HG03457 (cell line): ENCODE results near the gene POLR2H.

Source experiments
- ATAC-seq: cut with Tn5 transposase; IDR thresholded peaks from one replicate; pipeline ENCODE4 v1.9.1; 2021; ENCODE audit warnings: moderate number of reproducible peaks; ENCODE audit not compliant: unreplicated experiment

POLR2H gene

DNA sequence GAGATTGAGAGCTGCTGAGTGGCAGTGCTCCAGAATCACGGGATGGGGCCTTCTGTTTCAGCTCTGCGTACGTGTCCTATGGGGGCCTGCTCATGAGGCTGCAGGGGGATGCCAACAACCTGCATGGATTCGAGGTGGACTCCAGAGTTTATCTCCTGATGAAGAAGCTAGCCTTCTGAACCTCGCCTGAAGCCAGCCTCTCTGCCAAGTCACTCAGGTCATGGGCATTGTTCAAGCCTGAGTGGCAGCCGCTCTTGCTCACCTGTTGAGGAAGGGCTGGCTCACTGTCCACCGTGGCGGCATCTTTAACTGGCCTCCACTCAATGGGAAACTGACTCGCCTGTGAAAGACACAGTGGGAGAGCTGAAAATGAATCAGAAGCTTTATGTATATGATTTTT is 6.6 kb downstream of the POLR2H start:
- ATAC-seq, result no peak

DNA sequence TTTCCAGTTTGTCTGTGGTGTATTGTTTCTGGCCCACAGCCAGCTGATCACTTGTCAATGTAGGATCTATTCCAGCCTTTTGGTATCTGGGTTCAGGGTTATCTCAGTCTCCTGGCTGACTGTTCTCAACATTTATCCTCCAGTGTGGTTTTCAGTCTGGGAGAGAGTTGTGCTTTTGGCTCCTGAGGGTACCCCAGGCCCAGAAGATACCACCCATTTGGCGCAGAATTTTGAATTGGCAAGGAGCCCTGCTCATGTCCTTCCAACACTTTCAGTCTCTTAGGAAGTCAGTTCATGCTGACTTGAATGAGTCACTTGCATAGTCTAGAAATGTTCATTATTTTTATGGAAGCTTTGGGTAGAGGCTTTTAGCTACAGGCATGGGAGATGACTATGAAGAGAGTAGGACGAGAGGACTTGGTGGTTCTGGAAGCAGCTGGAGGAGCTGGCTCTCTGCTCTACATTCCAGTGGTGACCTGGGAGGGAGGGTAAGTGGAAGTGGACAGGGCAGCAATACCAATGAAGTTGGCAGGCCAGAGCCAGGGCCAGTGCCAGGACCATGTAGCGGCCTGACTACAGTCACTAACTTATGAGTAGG is 7.2 kb downstream of the POLR2H start:
- no peak for ATAC-seq

DNA sequence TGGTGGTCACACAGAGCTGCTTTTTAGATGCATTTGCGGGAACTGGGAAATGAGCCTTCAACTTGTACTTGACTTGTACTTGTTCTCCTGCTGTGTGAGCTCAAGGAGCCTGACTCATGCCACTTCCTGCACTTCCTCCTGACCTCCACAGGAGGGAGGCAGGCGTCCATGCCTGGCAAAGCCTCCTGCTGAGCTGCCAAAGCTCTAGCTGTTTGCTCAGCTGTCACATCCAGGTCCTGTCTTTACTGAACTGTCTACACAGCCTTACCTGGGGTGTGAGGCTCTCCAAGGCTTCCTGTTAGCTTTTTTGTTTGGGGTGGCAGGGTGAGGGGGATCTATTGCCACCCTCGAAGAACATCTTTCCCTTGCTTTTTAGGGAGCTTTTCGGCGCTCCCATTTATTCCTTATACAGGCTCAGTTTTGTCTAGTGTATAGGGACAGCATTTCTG is 10.1 kb downstream of the POLR2H start:
- ATAC-seq, result no peak

DNA sequence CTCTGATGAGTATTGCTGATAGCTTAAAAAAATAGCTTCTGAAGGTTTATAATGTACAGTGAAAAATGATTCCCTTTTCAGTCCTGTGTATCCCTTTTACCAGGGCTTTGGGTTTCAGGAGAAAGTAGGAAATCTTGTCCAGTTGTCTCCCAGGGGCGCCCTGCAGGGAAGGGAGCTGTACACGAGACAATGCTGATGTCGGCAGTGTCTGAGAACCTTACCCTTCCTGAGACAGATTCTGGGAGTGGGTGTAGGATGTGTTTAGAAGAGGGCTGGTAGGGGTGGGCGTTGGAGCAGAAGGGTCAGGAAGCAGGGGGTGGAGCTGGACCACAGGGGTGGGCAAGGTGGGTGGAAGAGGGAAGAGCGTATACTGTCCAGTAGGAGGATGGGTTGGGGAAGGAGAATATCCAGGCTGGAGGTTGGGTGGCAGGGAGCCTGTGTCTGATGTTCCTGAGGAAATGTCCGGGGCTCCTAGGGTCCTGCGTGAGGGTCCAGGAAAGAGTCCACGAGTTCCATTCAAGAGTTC is 10.8 kb downstream of the POLR2H start:
- ATAC-seq, result no peak

DNA sequence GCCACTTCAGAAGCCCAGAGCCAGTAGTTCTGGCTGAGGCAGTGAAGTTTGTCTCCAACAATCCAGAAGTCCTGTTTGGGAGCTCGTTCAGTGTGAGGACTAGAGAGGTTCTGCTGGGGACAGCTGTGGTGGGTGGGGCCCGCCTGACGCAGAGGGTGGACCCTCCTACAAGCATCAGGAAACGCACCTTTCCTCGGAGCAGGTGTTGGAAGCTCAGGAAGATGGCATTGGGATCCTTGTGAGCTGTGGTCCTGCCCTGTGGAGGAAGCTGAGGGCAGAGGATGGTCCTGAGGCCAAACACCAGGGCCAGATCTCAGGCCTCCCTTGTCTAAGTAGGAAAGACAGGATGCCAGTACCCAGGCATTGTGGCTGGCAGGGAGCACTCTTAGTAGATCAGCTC is 11.4 kb downstream of the POLR2H start:
- no peak for ATAC-seq

DNA sequence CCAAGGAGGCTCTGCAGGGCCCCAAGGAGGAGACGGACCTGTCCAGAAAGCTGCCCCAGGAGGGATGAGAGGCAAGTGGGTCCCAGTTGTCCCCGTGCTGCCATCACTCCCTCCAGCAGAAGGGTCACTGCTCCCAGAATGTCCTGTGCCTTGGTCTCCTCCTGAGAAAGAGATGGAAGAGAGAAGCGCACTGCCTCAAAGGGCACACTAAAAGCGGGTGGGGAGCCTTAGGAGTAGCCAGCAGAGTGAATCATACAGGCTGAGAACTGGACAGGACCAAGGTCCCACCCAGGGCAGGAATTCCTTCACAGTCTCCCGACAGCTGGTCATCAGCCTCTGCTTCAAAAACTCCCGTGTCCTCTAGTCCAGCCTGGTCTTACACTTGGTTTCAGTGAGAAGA is 11.9 kb downstream of the POLR2H start:
- ATAC-seq, result no peak

DNA sequence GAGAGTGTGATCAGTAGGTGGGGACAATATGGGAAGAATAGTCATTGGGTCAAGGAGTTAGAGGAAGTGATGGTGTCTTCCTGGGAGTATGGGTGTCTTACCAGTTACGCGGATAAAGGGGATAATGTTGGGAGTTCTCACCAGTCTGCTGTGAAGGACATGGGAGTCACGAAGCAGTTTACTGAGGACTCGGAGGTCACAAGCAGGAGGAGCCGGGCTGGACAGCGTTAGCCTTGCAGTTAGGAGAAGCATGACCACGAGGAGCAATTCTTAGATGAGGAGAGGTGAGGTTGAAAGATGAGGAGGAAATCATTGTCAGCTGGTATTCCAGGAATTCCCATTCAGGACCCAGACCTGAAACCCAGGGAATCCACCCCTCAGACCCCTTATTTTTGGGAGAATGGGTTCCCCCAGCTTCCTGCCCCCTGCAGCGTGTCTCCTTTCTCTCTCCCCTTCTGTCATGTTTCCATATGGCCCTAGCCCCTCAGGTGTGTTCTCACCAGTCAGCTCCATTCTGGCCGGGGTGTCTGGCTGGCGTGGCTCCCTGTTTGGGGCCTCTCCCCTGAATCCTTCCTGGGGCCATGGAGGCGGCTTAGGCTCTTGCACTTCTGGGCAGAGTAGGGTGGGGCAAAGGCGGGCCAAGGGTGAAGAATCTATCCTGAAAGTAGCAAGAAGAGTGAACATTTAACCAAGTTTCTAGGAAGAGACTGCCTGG is 14.4 kb downstream of the POLR2H start:
- no peak for ATAC-seq

DNA sequence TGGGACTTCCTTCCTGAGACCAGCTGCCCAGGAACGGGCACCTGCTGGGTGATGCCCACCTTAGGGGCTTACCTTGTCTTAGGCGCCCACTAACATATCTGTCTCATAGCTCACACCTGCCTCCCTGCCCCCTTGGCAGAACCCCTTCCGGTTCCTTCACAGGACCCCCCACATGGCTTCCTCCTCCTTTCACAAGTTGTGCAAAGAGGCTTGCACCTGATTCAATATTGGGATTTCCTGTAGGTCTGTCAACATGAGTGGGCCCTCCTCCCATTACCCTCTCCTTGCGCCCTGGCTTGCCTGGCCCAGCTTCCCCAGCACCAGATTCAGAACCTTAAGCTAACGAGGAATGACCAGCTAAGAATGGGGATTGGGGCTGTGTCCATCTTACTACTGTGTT is 15.9 kb downstream of the POLR2H start:
- ATAC-seq, result no peak

DNA sequence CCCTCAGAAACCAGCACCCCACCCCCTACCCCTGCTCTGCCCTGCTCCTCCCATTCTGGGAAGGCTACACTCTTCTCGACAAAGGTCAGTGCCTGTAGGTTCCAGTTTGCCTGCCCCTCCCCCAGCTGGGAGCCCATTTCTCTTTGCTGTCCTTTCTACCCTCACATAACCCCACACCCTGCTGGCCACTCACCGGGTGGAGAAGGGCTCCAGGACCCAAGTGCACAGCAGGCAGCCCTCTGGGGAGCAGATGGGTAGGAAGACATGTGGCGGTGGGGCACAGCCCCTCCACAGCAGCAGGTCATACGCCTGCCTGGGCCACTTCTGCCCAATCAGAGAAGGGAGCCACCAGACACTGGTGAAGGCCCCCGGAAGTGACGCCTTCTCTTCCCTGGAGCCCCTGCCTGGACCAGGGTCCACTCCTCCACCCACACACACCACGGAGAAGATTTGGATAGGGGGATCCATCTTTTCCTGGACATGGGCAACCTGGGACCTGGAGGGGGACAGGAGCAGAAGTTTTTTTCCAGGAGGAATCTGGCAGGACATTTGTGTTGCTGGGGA is 16.5 kb downstream of the POLR2H start, which contains the start of gene THPO:
Gene THPO (minus strand): TSS at position 326 of the 564 bp plus-strand sequence. CDS start 1,948 bp downstream, outside the sequence.
- no peak for ATAC-seq

DNA sequence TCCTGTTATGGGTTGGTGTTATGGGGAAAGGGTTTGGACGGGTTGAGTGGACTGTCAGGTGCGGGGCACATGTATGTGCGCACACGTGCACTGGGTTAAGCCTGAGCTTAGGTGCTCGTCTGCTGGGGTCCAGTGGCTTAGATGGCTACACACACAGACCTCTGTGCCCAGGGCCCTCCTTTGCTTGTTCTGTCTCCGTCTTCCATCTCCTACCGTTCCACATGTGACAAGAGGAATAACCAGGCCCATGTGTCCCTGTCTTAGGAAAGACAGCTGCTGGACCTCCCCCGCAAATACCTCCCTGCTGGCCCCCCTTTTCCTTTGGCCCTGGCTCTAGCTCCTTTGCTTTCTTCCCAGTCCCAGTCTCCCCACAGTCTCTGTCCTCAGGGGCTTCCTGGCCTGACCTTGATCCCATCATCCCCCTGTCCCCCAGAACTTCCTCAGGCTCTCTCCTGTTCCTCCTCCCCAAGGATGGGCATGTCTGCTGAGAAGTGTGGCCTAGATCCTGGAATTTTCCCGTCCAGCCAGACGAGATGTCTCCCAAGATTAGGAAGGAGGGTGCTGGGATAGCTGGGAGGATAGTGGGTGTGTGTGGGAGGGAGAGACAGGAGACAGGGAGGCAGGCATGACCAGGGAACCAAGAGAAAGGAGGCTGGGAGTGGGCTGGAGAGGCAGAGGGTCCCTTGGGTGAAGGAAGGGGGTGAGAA is 17.3 kb downstream of the POLR2H start:
- ATAC-seq, result no peak

DNA sequence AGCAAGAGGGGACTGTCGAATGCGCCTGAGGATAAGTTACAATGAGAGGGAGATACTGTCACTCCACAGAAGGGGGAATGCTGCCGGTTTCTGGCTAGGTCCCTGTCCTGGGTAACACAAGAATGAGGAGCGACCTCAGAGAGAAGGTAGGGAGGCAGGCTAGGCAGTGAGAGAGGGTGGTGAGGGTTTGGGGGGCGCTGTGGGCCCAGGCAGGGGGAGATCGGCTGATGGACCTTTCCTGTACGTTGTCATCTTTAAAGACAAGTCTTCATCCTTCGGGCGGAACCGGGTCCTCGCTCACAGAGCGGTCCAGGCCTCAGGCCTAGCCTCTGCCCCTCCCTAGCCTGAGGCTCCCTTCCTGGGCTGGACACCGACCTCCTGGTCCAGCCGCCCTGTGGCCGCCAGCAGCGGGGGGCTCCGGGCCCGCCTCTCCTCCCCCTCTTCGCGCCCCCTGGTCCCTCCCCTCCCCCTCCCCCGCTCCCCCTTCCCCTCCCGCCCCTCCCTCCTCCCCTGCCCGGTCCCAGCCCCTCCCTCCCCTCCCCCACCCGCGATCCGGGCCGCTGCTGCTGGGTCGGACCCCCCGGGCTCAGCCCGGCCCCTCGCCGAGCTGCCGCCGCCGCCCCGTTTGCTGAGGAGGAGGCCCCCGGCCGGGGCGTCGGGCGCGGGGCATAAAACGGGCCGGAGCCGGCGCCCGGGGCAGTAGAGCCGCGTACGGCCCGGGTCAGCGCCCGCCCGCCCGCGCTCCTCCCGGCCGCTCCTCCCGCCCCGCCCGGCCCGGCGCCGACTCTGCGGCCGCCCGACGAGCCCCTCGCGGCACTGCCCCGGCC is 18.1 kb downstream of the POLR2H start, which contains the start of gene CHRD:
Gene CHRD (plus strand): TSS at position 697 of the 827 bp plus-strand sequence. CDS start 265 bp downstream, outside the sequence.
- ATAC-seq, result no peak

DNA sequence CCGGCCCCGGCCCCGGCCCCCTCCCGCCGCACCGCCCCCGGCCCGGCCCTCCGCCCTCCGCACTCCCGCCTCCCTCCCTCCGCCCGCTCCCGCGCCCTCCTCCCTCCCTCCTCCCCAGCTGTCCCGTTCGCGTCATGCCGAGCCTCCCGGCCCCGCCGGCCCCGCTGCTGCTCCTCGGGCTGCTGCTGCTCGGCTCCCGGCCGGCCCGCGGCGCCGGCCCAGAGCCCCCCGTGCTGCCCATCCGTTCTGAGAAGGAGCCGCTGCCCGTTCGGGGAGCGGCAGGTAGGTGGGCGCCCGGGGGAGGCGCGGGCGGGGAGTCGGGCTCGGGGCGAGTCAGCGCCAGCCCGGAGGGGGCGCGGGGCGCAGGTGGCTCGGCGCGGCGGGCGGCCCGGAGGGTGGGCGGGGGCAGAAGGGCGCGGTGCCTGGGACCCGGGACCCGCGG is 18.7 kb downstream of the POLR2H start:
- ATAC-seq, result no peak

DNA sequence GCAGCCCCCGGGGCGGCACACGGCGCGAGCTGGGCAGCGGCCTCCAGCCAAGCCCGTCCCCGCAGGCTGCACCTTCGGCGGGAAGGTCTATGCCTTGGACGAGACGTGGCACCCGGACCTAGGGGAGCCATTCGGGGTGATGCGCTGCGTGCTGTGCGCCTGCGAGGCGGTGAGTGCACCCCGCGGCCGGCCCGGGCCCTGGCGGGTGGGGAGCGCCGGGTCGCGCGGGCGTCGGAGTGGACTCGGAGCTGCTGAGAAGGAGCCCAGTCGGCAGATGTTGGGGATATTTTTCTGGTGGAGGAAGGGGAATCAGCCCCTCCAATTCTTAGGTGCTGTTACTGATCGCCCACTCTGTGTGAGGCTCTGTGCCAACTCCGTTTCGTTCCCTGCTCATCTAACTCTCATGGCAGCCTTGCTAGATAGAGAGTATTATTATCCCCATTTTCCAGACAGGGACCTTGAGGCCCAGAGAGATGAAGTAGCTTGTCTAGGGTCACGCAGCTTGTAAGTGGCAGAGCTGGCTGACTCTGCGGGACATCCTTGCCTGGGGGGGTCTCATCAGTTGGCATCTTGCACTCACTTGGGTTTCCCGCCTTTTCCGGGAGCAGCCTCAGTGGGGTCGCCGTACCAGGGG is 19.2 kb downstream of the POLR2H start:
- ATAC-seq, result no peak

DNA sequence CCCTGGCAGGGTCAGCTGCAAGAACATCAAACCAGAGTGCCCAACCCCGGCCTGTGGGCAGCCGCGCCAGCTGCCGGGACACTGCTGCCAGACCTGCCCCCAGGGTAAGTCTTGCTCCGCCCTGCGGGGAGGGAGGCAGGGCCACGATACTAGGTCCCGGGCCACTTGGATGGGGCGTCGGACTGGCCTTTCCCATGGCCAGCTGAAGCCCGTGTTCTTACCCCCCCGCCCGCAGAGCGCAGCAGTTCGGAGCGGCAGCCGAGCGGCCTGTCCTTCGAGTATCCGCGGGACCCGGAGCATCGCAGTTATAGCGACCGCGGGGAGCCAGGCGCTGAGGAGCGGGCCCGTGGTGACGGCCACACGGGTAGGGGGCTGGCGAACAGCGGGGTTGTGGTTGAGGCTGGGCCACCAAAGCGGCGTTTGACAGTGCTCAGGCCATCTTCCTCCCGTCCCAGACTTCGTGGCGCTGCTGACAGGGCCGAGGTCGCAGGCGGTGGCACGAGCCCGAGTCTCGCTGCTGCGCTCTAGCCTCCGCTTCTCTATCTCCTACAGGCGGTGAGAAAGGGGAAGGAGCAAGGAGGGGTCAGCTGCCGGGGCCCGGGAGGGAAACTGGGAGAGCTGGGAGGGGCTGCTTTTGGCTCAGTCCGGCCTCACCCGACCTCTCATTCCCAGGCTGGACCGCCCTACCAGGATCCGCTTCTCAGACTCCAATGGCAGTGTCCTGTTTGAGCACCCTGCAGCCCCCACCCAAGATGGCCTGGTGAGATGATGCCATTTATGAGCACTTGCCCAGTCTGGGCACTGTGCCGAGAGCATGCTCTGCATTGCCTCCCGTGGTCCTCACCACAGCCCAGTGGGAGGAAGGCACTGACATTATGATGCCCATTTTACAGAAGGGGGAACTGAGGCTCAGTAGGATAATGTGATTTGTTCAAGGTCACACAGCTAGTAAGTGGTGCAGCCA is 20.0 kb downstream of the POLR2H start:
- ATAC-seq, result no peak

DNA sequence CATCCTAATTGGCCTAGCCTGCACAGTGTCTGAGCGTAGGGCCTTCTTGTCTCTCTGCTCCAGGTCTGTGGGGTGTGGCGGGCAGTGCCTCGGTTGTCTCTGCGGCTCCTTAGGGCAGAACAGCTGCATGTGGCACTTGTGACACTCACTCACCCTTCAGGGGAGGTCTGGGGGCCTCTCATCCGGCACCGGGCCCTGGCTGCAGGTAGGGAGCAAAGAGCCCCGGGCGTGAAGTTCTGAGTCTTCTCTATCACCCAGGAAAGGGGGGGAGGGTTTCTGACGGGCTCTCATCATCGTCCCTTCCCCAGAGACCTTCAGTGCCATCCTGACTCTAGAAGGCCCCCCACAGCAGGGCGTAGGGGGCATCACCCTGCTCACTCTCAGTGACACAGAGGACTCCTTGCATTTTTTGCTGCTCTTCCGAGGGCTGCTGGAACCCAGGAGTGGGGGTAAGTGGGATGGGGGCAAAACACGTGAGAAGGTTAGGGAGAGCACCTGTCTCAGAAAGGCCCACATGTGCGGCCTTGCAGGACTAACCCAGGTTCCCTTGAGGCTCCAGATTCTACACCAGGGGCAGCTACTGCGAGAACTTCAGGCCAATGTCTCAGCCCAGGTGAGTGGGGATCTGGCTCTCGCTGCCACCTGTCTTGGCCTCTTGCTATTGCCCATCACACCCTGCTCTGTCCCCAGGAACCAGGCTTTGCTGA is 21.0 kb downstream of the POLR2H start:
- ATAC-seq, result no peak

DNA sequence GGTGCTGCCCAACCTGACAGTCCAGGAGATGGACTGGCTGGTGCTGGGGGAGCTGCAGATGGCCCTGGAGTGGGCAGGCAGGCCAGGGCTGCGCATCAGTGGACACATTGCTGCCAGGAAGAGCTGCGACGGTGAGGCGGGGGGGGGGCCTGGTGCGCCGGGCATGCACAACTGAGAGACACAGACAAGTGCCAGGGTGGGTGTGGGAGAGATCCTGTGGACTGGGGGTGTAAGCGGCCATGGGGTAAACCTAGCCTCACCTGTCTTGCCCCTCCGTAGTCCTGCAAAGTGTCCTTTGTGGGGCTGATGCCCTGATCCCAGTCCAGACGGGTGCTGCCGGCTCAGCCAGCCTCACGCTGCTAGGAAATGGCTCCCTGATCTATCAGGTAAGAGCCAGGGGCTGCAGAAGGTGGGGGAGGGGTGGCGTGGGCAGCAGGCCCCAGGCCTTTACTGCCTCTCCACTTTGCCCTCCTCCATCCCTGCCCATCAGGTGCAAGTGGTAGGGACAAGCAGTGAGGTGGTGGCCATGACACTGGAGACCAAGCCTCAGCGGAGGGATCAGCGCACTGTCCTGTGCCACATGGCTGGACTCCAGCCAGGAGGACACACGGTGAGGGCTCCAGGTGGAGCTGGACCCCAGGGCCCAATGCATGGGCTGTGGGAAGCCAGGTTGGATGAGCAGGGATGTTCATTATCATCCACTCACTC is 21.7 kb downstream of the POLR2H start:
- ATAC-seq, result no peak

DNA sequence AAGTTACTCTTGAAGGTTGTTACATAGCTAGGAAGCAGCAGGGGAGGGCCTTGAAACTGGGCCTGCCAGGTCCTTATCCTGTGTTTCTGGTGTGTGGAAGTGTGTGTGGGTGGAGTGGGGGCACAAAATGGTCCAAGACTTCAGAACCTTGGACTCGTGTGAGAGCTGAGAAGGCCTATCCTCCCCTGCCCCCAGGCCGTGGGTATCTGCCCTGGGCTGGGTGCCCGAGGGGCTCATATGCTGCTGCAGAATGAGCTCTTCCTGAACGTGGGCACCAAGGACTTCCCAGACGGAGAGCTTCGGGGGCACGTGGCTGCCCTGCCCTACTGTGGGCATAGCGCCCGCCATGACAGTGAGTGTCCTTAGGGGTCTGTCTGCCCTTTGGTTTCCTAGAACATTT is 22.8 kb downstream of the POLR2H start:
- no peak for ATAC-seq
